PC-3 (cell line): ENCODE results near the gene OR9I1. TPM values are rescaled to one million over a fixed set of nuclear protein-coding genes. Genes with fewer than 3 reads are reported as not detected.

ENCODE experiments used
- ATAC-seq: fragments of 200-7000 bp; cut with Tn5 transposase; 2 replicates; pipeline ENCODE4 v1.9.1; 2020; ENCODE audit warnings: mild to moderate bottlenecking, moderate library complexity
- Bru-seq: library from RNA; stranded (reverse); fragments of 400-500 nt; gene quantifications from one replicate; lab custom pipeline; 2021; lab: Mats Ljungman, UMichigan
- BruChase-seq, 2 experiments: library from RNA; stranded (reverse); fragments of 400-500 nt; gene quantifications; one replicate each; lab custom pipeline; 2021; lab: Mats Ljungman, UMichigan
- BruUV-seq: library from RNA; stranded (reverse); fragments of 400-500 nt; replicated peaks from 2 replicates; lab custom pipeline; 2021; lab: Mats Ljungman, UMichigan
- CTCF ChIA-PET: fragments of 300-600 bp; sonication (Branson Sonifier 250); formaldehyde crosslinking; loops from one replicate; lab custom pipeline; 2022; ENCODE audit warnings: antibody characterized with exemption; lab: Charles Lee
- POLR2A ChIA-PET: fragments of 300-600 bp; sonication (Branson Sonifier 250); formaldehyde crosslinking; loops from one replicate; lab custom pipeline; 2022; ENCODE audit warnings: antibody characterized with exemption; ENCODE audit not compliant: unreplicated experiment; lab: Charles Lee
- DNase-seq: peaks from one replicate; pipeline ENCODE4 v3.0.0-alpha.2; 2015
- H2AFZ ChIP-seq: fragments of 300-600 bp; sonication (generic); 2 replicates; pipeline ENCODE4 v1.6.0; 2016; ENCODE audit warnings: antibody characterized with exemption, low read length
- H3F3A ChIP-seq: fragments of 300-600 bp; sonication (generic); one replicate; pipeline ENCODE4 v1.6.0; 2017; ENCODE audit warnings: antibody characterized with exemption, low read length, control low read depth, mild to moderate bottlenecking; ENCODE audit not compliant: unreplicated experiment
- H3K27ac ChIP-seq: fragments of 300-600 bp; sonication (generic); 2 replicates; pipeline ENCODE4 v1.5.1; 2016; ENCODE audit warnings: mild to moderate bottlenecking, low read length
- H3K27me3 ChIP-seq: fragments of 300-600 bp; sonication (generic); 2 replicates; pipeline ENCODE4 v1.6.1; 2016; ENCODE audit warnings: low read length, mixed read lengths
- H3K36me3 ChIP-seq: fragments of 300-600 bp; sonication (generic); 2 replicates; pipeline ENCODE4 v1.6.1; 2016; ENCODE audit warnings: low read depth, mixed run types, low read length, mixed read lengths
- H3K4me1 ChIP-seq: fragments of 300-600 bp; sonication (generic); 2 replicates; pipeline ENCODE4 v1.5.1; 2016; ENCODE audit warnings: low read length; ENCODE audit not compliant: insufficient read depth
- H3K4me2 ChIP-seq: fragments of 300-600 bp; sonication (generic); 2 replicates; pipeline ENCODE4 v1.6.0; 2016; ENCODE audit warnings: low read length
- H3K4me3 ChIP-seq: fragments of 300-600 bp; sonication (generic); 2 replicates; pipeline ENCODE4 v1.5.1; 2016; ENCODE audit warnings: mild to moderate bottlenecking, low read length, mixed read lengths
- H3K79me2 ChIP-seq: fragments of 300-600 bp; sonication (generic); 2 replicates; pipeline ENCODE4 v1.6.1; 2017; ENCODE audit warnings: low read length, mixed read lengths
- H3K9ac ChIP-seq: fragments of 300-600 bp; sonication (generic); 2 replicates; pipeline ENCODE4 v1.6.0; 2016; ENCODE audit warnings: mild to moderate bottlenecking, low read length
- H3K9me2 ChIP-seq: fragments of 300-600 bp; sonication (generic); replicated peaks from 2 replicates; pipeline ENCODE4 v1.6.1; 2016; ENCODE audit warnings: mixed run types, low read length, mixed read lengths
- H3K9me3 ChIP-seq: fragments of 300-600 bp; sonication (generic); 2 replicates; pipeline ENCODE4 v1.6.1; 2016; ENCODE audit warnings: low read length, mixed read lengths
- H4K20me1 ChIP-seq: fragments of 300-600 bp; sonication (generic); 2 replicates; pipeline ENCODE4 v1.6.1; 2016; ENCODE audit warnings: low read length, mixed read lengths
- CTCF ChIP-seq: fragments of 300-600 bp; sonication (generic); conservative IDR thresholded peaks from 2 replicates; pipeline ENCODE4 v1.5.1; 2017; ENCODE audit warnings: antibody characterized with exemption, low read depth, mild to moderate bottlenecking, low read length
- EZH2 ChIP-seq: fragments of 300-600 bp; sonication (generic); IDR thresholded peaks from one replicate; pipeline ENCODE4 v1.6.1; 2017; ENCODE audit warnings: antibody characterized with exemption, mild to moderate bottlenecking, low read length; ENCODE audit not compliant: unreplicated experiment
- EZH2phosphoT487 ChIP-seq: fragments of 300-600 bp; sonication (generic); IDR thresholded peaks from 2 replicates; pipeline ENCODE4 v1.6.1; 2018; ENCODE audit warnings: mild to moderate bottlenecking, antibody characterized with exemption, low read length, borderline replicate concordance
- intact Hi-C: fragments of 100-400 bp; cut with micrococcal nuclease; formaldehyde crosslinking; loops from 2 replicates; pipeline ENCODE4 v1.9.0; 2023
- long read RNA-seq: library from polyadenylated mRNA; unstranded; transcript quantifications from one replicate; pipeline ENCODE4 v2.0.0, GENCODE V29; 2021; ENCODE audit not compliant: unreplicated experiment
- total RNA-seq: library from RNA; depleted of rRNA; stranded (reverse); fragments of >200 nt; gene quantifications from 2 replicates; pipeline ENCODE4 v1.2.3, GENCODE V29; 2014; rRNA removed

Gene OR9I1, protein sequence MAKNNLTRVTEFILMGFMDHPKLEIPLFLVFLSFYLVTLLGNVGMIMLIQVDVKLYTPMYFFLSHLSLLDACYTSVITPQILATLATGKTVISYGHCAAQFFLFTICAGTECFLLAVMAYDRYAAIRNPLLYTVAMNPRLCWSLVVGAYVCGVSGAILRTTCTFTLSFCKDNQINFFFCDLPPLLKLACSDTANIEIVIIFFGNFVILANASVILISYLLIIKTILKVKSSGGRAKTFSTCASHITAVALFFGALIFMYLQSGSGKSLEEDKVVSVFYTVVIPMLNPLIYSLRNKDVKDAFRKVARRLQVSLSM
- total RNA-seq (not detected in 2 replicates), Bru-seq, nascent RNA (not detected), BruChase-seq, experiment 1, labeled RNA remaining after a 6-hour chase (not detected), BruChase-seq, experiment 2, labeled RNA remaining after a 2-hour chase (not detected)
- long read RNA-seq: 0 reads

- ChIA-PET POLR2A (no interaction called here), CTCF (interaction anchor here (0.6 kb wide), 1 partner anchor 205 kb away, joined by 3 read pairs; no protein-coding TSS in a partner anchor)
- Histone ChIP-seq H4K20me1 (no peaks in the 10 kb centered on the region), H3K36me3 (no peaks in the 10 kb centered on the region), H3K9me2 (0 out of 2 replicates have a peak, but pooled peaks cover 4% of the 10 kb centered on the region), H3K4me3 (no peak within 1 kb of the TSS), H2AFZ (no peak within 1 kb of the TSS), H3K27ac (no peak within 1 kb of the TSS), H3K9ac (no peak within 1 kb of the TSS), H3K9me3 (no peaks in the 10 kb centered on the region), H3K79me2 (no peaks in the 10 kb centered on the region), H3K4me2 (no peak within 1 kb of the TSS), H3F3A (no peaks in the 10 kb centered on the region), H3K4me1 (no peaks in the 10 kb centered on the region), H3K27me3 (peaks cover 9% of the 10 kb centered on the region; the same call in 1 of the 2 replicates)
- BruUV-seq: no TSS peak
- no peak for TF ChIP-seq EZH2
- TF ChIP-seq EZH2phosphoT487: no peak
- TF ChIP-seq CTCF: no peak
- ATAC-seq: no peak
- intact Hi-C loops: no loop called here
- no peak for DNase-seq
Measured at GRCh38 chr11:58125469-58125868, at the start of gene OR9I1. TSS of gene OR9I1 (minus strand) at chr11:58125530. CDS start at chr11:58119444, 6,086 bp downstream.

DNA sequence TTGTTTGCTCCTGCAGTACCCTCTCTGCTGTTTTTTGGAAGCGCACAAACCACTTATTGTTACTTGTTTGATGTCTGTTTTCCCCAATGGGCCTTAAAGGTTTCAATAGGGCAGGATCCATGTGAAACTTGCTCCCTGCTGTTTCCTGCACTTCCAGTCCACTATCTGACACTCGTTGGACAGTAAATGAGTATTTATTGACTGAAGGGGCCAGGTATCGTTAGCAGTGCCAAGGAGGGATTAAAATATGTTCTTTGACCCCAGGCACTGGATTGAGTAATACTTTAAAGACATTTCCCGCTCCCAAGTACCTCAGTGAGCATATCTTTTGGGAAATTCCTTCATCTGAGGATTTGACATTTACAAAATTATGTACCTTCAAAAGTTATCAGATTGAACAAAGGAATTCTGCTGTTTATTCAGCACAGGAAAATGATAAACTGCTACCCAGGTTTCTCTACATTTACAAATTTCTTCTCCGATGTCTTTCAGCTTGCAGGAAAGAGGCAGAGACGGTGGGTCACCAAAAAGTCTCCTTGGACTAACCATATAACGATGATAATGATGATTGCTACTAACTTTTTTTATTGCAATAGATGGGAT lies 40.3 kb upstream of the OR9I1 start:
- H3K4me2 ChIP-seq: no peak overlapping the region
- intact Hi-C loops: no loop called here
- H3K4me1 ChIP-seq: no peaks in the 10 kb centered on the region
- H3K27ac ChIP-seq: no peak overlapping the region
- DNase-seq: no peak
- no peak for ATAC-seq
- H3K36me3 ChIP-seq: no peaks in the 10 kb centered on the region
- no peaks in the 10 kb centered on the region for H3K9me2 ChIP-seq
- ChIA-PET POLR2A (no interaction called here), CTCF (no interaction called here)
- BruUV-seq: no TSS peak
- no peaks in the 10 kb centered on the region for H3K9me3 ChIP-seq
- no peaks in the 10 kb centered on the region for H3F3A ChIP-seq
- peaks cover 67% of the 10 kb centered on the region for H3K27me3 ChIP-seq
- H3K9ac ChIP-seq: no peak overlapping the region
- TF ChIP-seq EZH2 (no peak), EZH2phosphoT487 (no peak), CTCF (no peak)
- H2AFZ ChIP-seq: no peak overlapping the region
- H4K20me1 ChIP-seq: no peaks in the 10 kb centered on the region
- H3K4me3 ChIP-seq: no peak overlapping the region
- no peaks in the 10 kb centered on the region for H3K79me2 ChIP-seq

DNA sequence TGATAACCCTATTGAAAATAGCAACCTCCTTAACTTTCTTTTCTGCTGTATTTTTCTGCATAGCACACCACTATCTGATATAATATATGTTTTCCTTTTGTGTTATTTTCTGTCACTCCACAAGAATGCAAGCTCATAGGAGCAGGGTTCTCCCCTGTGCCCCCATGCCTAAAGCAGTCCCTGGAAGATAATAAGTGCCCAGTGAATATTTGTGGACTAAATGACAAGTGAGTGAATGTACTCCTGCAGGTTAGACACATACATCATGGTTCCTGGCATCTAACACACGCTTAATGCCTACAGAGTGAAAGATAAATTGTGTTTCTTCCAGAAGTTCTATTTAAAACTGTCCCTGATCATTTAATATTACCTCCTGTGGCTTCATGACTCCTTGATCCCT lies 39.7 kb upstream of the OR9I1 start:
- Histone ChIP-seq H2AFZ (no peak overlapping the region), H3K27ac (no peak overlapping the region), H3K9me2 (no peaks in the 10 kb centered on the region), H3K27me3 (peaks cover 67% of the 10 kb centered on the region), H3K4me2 (no peak overlapping the region), H3K9me3 (no peaks in the 10 kb centered on the region), H3K9ac (no peak overlapping the region), H3K79me2 (no peaks in the 10 kb centered on the region), H3K36me3 (no peaks in the 10 kb centered on the region), H3K4me1 (no peaks in the 10 kb centered on the region), H3F3A (no peaks in the 10 kb centered on the region), H3K4me3 (no peak overlapping the region), H4K20me1 (no peaks in the 10 kb centered on the region)
- ATAC-seq (no peak), DNase-seq (no peak)
- no TSS peak for BruUV-seq
- no peak for TF ChIP-seq EZH2phosphoT487
- POLR2A ChIA-PET: no interaction called here
- CTCF ChIA-PET: no interaction called here
- intact Hi-C loops: no loop called here
